A549 (cell line): ENCODE data around the gene RUNDC1. TPM values are rescaled to one million over a fixed set of nuclear protein-coding genes. Genes with fewer than 3 reads are reported as not detected.

Source experiments
- BHLHE40 ChIP-seq: IDR thresholded peaks from 2 replicates; pipeline ENCODE4 v1.6.1; 2012; ENCODE audit warnings: low read depth, low read length, inconsistent platforms
- CEBPB ChIP-seq, 2 experiments: fragments of >200 bp in 1 of 2; sonication (Bioruptor Twin) in 1 of 2; formaldehyde crosslinking in 1 of 2; IDR thresholded peaks; 2 replicates each; pipeline ENCODE4 v1.6.1; 2012 to 2016
- CHD2 ChIP-seq: fragments of 150-350 bp; IDR thresholded peaks from 2 replicates; pipeline ENCODE4 v1.6.1; 2014; ENCODE audit warnings: low read length; ENCODE audit not compliant: partially characterized antibody
- CHD4 ChIP-seq: fragments of 200-600 bp; sonication (generic); IDR thresholded peaks from 2 replicates; pipeline ENCODE4 v1.6.1; 2016; ENCODE audit warnings: antibody characterized with exemption, mild to moderate bottlenecking, borderline replicate concordance
- EHF ChIP-seq: fragments of 250-450 bp; sonication (Bioruptor Pico); IDR thresholded peaks from 2 replicates; pipeline ENCODE4 v1.5.0; 2020; ENCODE audit warnings: mild to moderate bottlenecking
- EP300 ChIP-seq, 2 experiments: fragments of >200 bp; sonication (Bioruptor Twin); formaldehyde crosslinking; IDR thresholded peaks; 2 replicates in 1 of 2; 3 replicates in 1 of 2; pipeline ENCODE4 v1.6.1; 2016 to 2017
- ESRRA ChIP-seq: fragments of 150-350 bp; IDR thresholded peaks from 2 replicates; pipeline ENCODE4 v1.6.1; 2014; ENCODE audit warnings: mild to moderate bottlenecking, low read length, borderline replicate concordance
- FOSB ChIP-seq: fragments of 250-450 bp; sonication (Bioruptor Pico); IDR thresholded peaks from 2 replicates; pipeline ENCODE4 v1.5.0; 2020; ENCODE audit warnings: mild to moderate bottlenecking, moderate library complexity
- HDAC2 ChIP-seq: fragments of 200-600 bp; sonication (generic); IDR thresholded peaks from 2 replicates; pipeline ENCODE4 v1.6.1; 2016
- HOXB13 ChIP-seq: fragments of 250-450 bp; sonication (Bioruptor Pico); IDR thresholded peaks from 2 replicates; pipeline ENCODE4 v1.5.0; 2020; ENCODE audit warnings: low read depth, mild to moderate bottlenecking, moderate library complexity
- JUN ChIP-seq, 2 experiments: fragments of >200 bp; sonication (Bioruptor Twin); formaldehyde crosslinking; IDR thresholded peaks; 2 replicates in 1 of 2; 3 replicates in 1 of 2; pipeline ENCODE4 v1.6.1; 2016 to 2017
- KDM1A ChIP-seq: fragments of 200-600 bp; sonication (generic); IDR thresholded peaks from 2 replicates; pipeline ENCODE4 v1.6.1; 2016; ENCODE audit warnings: low read depth, mild to moderate bottlenecking
- KDM5A ChIP-seq: fragments of 200-600 bp; sonication (generic); IDR thresholded peaks from 2 replicates; pipeline ENCODE4 v1.6.1; 2016; ENCODE audit warnings: antibody characterized with exemption, mild to moderate bottlenecking
- MAFK ChIP-seq: fragments of 450-650 bp; IDR thresholded peaks from 2 replicates; pipeline ENCODE4 v1.6.1; 2014; ENCODE audit not compliant: partially characterized antibody
- PHF8 ChIP-seq: fragments of 200-600 bp; sonication (generic); IDR thresholded peaks from 2 replicates; pipeline ENCODE4 v1.6.1; 2016; ENCODE audit warnings: low read depth, mild to moderate bottlenecking, antibody characterized with exemption, moderate library complexity, borderline replicate concordance
- POLR2AphosphoS2 ChIP-seq: conservative IDR thresholded peaks from 2 replicates; pipeline ENCODE4 v1.6.1; 2012; ENCODE audit warnings: low read length, improper control_type of control experiment, inconsistent platforms
- RAD21 ChIP-seq, 2 experiments: fragments of >200 bp in 1 of 2; sonication (Bioruptor Twin) in 1 of 2; formaldehyde crosslinking in 1 of 2; IDR thresholded peaks in 1 of 2; conservative IDR thresholded peaks in 1 of 2; 2 replicates in 1 of 2; 3 replicates in 1 of 2; pipeline ENCODE4 v1.6.1; 2012 to 2018; ENCODE audit warnings: inconsistent platforms in 1 of 2
- RNF2 ChIP-seq: fragments of 200-600 bp; sonication (generic); IDR thresholded peaks from 2 replicates; pipeline ENCODE4 v1.6.1; 2016; ENCODE audit warnings: low read depth, mild to moderate bottlenecking, antibody characterized with exemption, moderate library complexity, borderline replicate concordance
- TP53 ChIP-seq: fragments of 250-450 bp; sonication (Bioruptor Pico); IDR thresholded peaks from 2 replicates; pipeline ENCODE4 v1.5.0; 2021; ENCODE audit warnings: mild to moderate bottlenecking, moderate library complexity
- ZC3H11A ChIP-seq: fragments of 450-650 bp; IDR thresholded peaks from 2 replicates; pipeline ENCODE4 v1.6.1; 2014; ENCODE audit warnings: antibody characterized with exemption, mild to moderate bottlenecking
- ZFP36 ChIP-seq: fragments of 450-650 bp; IDR thresholded peaks from 2 replicates; pipeline ENCODE4 v1.6.1; 2014; ENCODE audit warnings: borderline replicate concordance; ENCODE audit not compliant: partially characterized antibody
- polyA plus RNA-seq, 4 experiments: library from polyadenylated mRNA; depleted of rRNA in 3 of 4; stranded (reverse); fragments of >200 nt; fragmentation: RNase III in 1 of 4; extraction: RNeasy Plus Mini Kit Qiagen cat#74134 plus additional on column Dnase treatment in 1 of 4; gene quantifications; 2 replicates in 3 of 4; 3 replicates in 1 of 4; pipeline ENCODE4 v1.2.3, GENCODE V29; 2011 to 2017
- TF ChIP-seq, protein P1 (sequence below): fragments of 200-600 bp; sonication (generic); IDR thresholded peaks from 2 replicates; pipeline ENCODE4 v1.6.1; 2016; ENCODE audit warnings: antibody characterized with exemption, mild to moderate bottlenecking, moderate library complexity
- TF ChIP-seq, protein P2 (sequence below): fragments of 150-350 bp; IDR thresholded peaks from 2 replicates; pipeline ENCODE4 v1.6.1; 2014; ENCODE audit warnings: low read depth, mild to moderate bottlenecking, low read length
- TF ChIP-seq, protein P3 (sequence below): fragments of >200 bp; sonication (Bioruptor Twin); formaldehyde crosslinking; IDR thresholded peaks from 3 replicates; pipeline ENCODE4 v1.5.1; 2016
- TF ChIP-seq, protein P4 (sequence below): fragments of >200 bp; sonication (Bioruptor Twin); formaldehyde crosslinking; IDR thresholded peaks from 2 replicates; pipeline ENCODE4 v1.6.1; 2016
- TF ChIP-seq, protein P5 (sequence below): IDR thresholded peaks from 2 replicates; pipeline ENCODE4 v1.6.1; 2012; ENCODE audit warnings: low read depth, borderline replicate concordance

RUNDC1 gene
- polyA plus RNA-seq, 2 of the 4 experiments (the other 2 are of a cell fraction): 18.7 to 19.1 TPM

GRCh38 chr17:42997984-42998938, 17.9 kb downstream of the RUNDC1 start, which contains the start of gene RPL27 (continued):
- TF ChIP-seq, protein P1, sequence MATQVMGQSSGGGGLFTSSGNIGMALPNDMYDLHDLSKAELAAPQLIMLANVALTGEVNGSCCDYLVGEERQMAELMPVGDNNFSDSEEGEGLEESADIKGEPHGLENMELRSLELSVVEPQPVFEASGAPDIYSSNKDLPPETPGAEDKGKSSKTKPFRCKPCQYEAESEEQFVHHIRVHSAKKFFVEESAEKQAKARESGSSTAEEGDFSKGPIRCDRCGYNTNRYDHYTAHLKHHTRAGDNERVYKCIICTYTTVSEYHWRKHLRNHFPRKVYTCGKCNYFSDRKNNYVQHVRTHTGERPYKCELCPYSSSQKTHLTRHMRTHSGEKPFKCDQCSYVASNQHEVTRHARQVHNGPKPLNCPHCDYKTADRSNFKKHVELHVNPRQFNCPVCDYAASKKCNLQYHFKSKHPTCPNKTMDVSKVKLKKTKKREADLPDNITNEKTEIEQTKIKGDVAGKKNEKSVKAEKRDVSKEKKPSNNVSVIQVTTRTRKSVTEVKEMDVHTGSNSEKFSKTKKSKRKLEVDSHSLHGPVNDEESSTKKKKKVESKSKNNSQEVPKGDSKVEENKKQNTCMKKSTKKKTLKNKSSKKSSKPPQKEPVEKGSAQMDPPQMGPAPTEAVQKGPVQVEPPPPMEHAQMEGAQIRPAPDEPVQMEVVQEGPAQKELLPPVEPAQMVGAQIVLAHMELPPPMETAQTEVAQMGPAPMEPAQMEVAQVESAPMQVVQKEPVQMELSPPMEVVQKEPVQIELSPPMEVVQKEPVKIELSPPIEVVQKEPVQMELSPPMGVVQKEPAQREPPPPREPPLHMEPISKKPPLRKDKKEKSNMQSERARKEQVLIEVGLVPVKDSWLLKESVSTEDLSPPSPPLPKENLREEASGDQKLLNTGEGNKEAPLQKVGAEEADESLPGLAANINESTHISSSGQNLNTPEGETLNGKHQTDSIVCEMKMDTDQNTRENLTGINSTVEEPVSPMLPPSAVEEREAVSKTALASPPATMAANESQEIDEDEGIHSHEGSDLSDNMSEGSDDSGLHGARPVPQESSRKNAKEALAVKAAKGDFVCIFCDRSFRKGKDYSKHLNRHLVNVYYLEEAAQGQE: peak; percentile 58
- no peak for TF ChIP-seq EHF (CRISPR knock-in tag)
- TF ChIP-seq ZFP36: no peak
- peak; percentile 96 to 99 for TF ChIP-seq JUN (IDR thresholded peaks at IDR 0.05)
- TF ChIP-seq CEBPB (IDR thresholded peaks at IDR 0.05): peak in 1 of 2 experiments; percentile 61; a peak in 2 of 4 replicates
- TF ChIP-seq, protein P2, sequence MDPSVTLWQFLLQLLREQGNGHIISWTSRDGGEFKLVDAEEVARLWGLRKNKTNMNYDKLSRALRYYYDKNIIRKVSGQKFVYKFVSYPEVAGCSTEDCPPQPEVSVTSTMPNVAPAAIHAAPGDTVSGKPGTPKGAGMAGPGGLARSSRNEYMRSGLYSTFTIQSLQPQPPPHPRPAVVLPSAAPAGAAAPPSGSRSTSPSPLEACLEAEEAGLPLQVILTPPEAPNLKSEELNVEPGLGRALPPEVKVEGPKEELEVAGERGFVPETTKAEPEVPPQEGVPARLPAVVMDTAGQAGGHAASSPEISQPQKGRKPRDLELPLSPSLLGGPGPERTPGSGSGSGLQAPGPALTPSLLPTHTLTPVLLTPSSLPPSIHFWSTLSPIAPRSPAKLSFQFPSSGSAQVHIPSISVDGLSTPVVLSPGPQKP: no peak
- TF ChIP-seq HDAC2: no peak
- TF ChIP-seq, protein P3, sequence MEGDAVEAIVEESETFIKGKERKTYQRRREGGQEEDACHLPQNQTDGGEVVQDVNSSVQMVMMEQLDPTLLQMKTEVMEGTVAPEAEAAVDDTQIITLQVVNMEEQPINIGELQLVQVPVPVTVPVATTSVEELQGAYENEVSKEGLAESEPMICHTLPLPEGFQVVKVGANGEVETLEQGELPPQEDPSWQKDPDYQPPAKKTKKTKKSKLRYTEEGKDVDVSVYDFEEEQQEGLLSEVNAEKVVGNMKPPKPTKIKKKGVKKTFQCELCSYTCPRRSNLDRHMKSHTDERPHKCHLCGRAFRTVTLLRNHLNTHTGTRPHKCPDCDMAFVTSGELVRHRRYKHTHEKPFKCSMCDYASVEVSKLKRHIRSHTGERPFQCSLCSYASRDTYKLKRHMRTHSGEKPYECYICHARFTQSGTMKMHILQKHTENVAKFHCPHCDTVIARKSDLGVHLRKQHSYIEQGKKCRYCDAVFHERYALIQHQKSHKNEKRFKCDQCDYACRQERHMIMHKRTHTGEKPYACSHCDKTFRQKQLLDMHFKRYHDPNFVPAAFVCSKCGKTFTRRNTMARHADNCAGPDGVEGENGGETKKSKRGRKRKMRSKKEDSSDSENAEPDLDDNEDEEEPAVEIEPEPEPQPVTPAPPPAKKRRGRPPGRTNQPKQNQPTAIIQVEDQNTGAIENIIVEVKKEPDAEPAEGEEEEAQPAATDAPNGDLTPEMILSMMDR: peak; percentile 88
- TF ChIP-seq ESRRA: peak; percentile 53
- no peak; a peak in 1 of 5 replicates for TF ChIP-seq EP300 (IDR thresholded peaks at IDR 0.05)
- TF ChIP-seq RNF2: no peak
- TF ChIP-seq CHD4: no peak
- peak; percentile 83 for TF ChIP-seq BHLHE40
- no peak for TF ChIP-seq HOXB13 (CRISPR knock-in tag)
- TF ChIP-seq, protein P4, sequence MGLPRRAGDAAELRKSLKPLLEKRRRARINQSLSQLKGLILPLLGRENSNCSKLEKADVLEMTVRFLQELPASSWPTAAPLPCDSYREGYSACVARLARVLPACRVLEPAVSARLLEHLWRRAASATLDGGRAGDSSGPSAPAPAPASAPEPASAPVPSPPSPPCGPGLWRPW: no peak
- no peak for TF ChIP-seq KDM1A
- TF ChIP-seq, protein P5, sequence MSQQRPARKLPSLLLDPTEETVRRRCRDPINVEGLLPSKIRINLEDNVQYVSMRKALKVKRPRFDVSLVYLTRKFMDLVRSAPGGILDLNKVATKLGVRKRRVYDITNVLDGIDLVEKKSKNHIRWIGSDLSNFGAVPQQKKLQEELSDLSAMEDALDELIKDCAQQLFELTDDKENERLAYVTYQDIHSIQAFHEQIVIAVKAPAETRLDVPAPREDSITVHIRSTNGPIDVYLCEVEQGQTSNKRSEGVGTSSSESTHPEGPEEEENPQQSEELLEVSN: 0 out of 2 replicates have a peak, but pooled peaks have one; percentile 64
- no peak for TF ChIP-seq POLR2AphosphoS2
- TF ChIP-seq RAD21 (conservative IDR thresholded peaks at IDR 0.05 in 1 of 2, IDR thresholded peaks at IDR 0.05 in 1 of 2): peak; percentile 79 to 84
- 0 out of 2 replicates have a peak, but pooled peaks have one; percentile 7 for TF ChIP-seq KDM5A
- TF ChIP-seq MAFK: peak; percentile 39
- TF ChIP-seq FOSB (CRISPR knock-in tag): no peak
- no peak for TF ChIP-seq ZC3H11A
- peak; percentile 97 for TF ChIP-seq PHF8
- TF ChIP-seq CHD2: peak; percentile 59
- no peak for TF ChIP-seq TP53 (CRISPR knock-in tag)
